Stimulated activated CD4-positive, alpha-beta T cell treated with anti-CD3 and anti-CD28 coated beads, Interleukin-1b, Interleukin-23, amount 100 ng/mL, for 48 hours (primary cell): ENCODE data around the gene RP2.

ENCODE experiments used
- DNase-seq: peaks from one replicate; pipeline ENCODE4 v3.0.0-alpha.2; 2020

The RP2 gene

GRCh38 chrX:46849933-46850332, 13.1 kb downstream of the RP2 start:
- DNase-seq, result no peak

DNA sequence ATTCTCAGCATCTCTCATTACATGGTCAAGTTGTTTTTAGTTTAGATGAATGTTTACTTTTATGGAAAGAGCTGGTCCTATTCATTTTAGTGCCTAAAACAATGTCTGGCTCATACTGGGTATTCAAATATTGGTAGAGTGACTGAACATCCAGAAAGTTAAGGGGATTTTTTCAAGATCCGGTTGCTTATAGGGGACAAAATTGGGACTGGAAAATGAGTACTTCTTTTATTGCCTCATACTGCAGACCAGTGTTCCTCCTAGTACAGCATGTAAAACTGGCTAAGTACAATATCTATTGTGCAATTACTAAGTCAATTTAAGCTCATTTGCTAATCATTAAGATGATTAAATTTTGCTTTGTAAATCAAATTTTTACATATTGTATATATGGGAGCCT, 13.9 kb downstream of the RP2 start:
- DNase-seq, result no peak

- DNase-seq, result no peak
Measured at GRCh38 chrX:46856483-46856882, 19.6 kb downstream of the RP2 start.

- no peak for DNase-seq
Measured at GRCh38 chrX:46860557-46860956, 23.7 kb downstream of the RP2 start.

- DNase-seq, result no peak
Measured at GRCh38 chrX:46863072-46863471, 26.2 kb downstream of the RP2 start.

DNA sequence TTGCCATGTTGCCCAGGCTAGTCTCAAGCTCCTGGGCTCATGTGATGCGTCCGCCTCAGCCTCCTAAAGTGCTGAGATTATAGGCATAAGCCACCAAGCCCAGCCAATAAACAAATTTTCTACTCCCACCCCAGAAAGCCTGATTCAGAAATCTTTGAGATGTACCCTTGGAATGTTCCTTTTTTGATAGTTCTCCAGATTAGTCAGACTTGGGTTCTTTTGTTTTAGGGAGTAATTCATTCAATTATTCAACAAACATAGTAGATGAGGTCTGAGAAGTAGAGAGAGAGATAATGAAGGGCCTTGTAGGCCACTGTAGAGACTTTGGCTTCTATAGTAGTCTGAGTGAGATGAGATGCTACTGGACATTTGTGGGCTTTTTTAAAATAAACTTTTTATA, 27.8 kb downstream of the RP2 start:
- no peak for DNase-seq

DNA sequence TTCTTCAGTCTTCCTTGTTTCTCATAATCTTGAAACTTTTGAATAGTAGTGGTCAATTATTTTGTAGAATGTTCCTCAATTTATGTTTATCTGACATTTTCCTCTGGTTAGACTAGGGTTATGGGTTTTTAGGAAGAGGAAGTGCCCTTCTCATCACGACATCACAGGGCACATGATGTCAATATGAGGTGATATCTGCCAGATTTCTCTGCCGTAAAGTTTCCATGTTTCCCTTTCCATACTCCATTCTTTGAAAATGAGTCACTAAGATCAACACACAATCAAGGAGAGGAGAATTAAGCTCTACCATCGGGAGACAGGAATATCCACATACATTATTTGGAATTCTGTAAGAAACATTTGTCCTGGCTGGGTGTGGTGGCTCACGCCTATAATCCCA, 28.4 kb downstream of the RP2 start:
- DNase-seq, result no peak

GRCh38 chrX:46866726-46867125, 29.9 kb downstream of the RP2 start:
- DNase-seq, result no peak

GRCh38 chrX:46873746-46874145, 36.9 kb downstream of the RP2 start:
- DNase-seq, result no peak

DNA sequence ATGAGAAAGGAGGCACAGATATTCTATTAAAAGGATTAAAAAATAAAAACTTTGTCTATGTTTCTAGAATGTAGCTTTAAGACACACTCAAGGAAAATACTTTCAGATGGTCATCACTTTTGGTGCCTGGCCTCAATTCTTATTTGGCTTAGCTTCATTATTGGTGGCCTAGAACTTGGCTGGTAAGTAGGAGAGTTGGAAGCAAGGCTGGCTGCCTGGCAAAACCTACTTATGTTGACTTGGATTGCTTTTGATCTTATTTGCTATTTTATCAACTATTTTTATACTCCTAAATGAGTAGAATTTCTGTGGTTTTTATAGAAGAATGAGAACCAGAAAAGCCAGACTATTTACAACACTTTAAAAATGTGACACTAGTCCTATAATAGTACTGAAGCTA, 40.1 kb downstream of the RP2 start:
- no peak for DNase-seq

DNA sequence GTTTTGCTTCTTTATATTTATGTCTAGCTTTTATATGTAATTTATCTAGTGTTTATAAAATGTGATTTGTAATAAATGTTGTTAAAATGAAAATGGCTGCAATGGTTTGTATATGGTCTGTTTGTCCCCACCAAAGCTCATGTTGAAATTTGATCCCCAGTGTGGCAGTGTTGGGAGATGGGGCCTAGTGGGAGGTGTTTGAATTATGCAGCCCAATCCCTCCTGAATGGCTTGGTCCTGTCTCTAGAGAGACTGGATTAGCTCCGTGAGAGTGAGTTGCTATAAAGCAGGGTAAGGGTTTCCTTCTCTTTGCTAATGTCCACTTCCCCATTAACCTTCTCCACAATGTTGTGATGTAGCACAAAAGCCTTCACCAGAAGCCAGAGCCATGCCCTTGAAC, 45.4 kb downstream of the RP2 start:
- DNase-seq, result no peak

- no peak for DNase-seq
Measured at GRCh38 chrX:46884799-46885198, 48.0 kb downstream of the RP2 start.

GRCh38 chrX:46898207-46898606, 61.4 kb downstream of the RP2 start:
- no peak for DNase-seq

DNA sequence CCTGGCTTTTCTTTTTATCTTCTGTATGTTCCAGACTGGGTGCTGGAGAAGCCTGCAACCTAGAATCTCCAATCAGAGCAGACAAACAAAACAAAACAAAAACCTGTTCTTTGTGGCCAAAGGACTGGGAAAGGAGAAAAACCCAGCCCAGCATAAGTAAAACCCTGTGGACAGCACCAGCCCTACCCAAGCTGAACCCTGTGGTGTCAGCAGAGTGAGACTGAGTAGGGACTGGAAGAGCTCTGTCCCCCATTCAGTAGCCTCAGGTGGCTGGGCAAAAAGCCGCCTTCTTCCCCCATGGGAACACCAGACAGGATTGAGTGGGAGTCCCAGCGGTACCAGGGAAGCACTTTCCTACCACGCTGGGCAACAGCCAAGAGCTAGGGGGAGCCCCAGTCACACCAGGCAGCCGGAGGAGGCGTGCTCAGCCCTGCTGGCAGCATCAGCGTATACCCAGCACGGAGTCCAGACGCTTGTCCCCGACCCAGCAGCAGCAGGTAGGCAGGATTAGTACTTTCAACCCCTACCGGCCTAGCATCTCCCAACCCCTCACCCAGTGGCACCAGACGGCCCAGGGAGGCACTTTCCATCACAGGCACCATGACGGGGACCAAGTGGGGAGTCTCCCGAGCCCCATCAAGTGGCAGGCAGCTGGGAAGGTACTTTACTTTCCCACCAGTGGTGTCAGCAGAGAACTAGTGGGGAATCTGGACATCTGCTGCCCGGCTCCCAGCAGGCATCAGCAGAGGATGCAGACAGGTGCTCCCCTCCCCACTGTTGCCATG, 66.8 kb downstream of the RP2 start:
- DNase-seq, result peak; percentile 47

GRCh38 chrX:46904626-46905025, 67.8 kb downstream of the RP2 start:
- no peak for DNase-seq

DNA sequence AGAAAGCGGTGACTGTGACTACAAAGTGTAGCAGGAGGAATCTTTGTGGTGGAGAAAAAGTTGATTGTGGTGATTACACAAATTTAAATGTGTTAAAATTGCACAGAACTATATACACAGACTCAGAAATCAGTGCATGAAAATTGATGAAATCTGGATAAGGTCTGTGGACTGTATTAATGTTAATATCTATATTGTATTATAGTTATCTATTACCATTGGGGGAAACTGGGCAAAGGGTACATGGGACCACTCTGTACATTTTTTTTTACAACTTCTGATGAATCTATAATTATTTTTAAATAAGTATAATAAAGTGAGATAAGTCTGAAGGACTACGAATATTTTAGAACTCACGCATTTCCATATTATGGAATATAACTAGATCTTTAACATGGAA, 73.6 kb downstream of the RP2 start:
- no peak for DNase-seq

- DNase-seq, result peak; percentile 5
Measured at GRCh38 chrX:46912098-46912602, 75.3 kb downstream of the RP2 start, which contains the start of gene JADE3. Gene JADE3 (plus strand): TSS chrX:46912421. CDS start chrX:46984895, 72,474 bp downstream.

GRCh38 chrX:46912603-46913491, 76.0 kb downstream of the RP2 start:
- peak; percentile 2 for DNase-seq

- DNase-seq, result no peak
Measured at GRCh38 chrX:46913667-46914066, 76.8 kb downstream of the RP2 start.

- DNase-seq, result no peak
Measured at GRCh38 chrX:46916273-46916672, 79.4 kb downstream of the RP2 start.

DNA sequence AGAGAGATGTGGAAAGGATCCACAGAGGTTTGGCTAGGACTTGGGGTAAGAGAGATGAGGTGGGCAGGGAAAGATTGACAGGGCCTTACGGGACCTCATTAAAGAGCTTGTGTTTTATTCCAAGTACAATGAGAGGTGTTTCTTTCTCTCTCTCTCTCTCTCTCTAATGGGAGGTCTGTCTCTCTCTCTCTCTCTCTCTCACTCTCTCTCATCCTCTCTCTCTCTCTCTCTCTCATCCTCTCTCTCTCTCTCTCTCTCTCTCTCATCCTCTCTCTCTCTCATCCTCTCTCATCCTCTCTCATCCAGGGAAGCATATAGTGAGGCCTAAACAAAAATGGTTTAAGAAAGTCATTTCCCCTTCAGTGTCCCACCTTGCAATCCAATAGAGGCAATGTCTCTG, 80.8 kb downstream of the RP2 start:
- no peak for DNase-seq

GRCh38 chrX:46918434-46918833, 81.6 kb downstream of the RP2 start:
- no peak for DNase-seq

- no peak for DNase-seq
Measured at GRCh38 chrX:46920235-46920634, 83.4 kb downstream of the RP2 start.

GRCh38 chrX:46922611-46923010, 85.8 kb downstream of the RP2 start:
- no peak for DNase-seq
